ENCODE data around the gene SRPX.

Gene SRPX

GRCh38 chrX:38192007-38192810 is 28.5 kb downstream of the SRPX start:
- no peak overlapping the region for H3K27ac ChIP-seq (ENCODE audit: low read depth, low read length)
- H4K20me1 ChIP-seq (ENCODE audit: low read depth, low read length): no peaks in the 10 kb centered on the region
- H3F3A ChIP-seq (ENCODE audit: insufficient read depth): no peaks in the 10 kb centered on the region
- no peaks in the 10 kb centered on the region for H3K36me3 ChIP-seq (ENCODE audit: low read length)
- H3K9ac ChIP-seq (ENCODE audit: low read length): no peak overlapping the region
- peak overlapping the region; percentile 82 for H2AFZ ChIP-seq (ENCODE audit: low read depth, low read length, severe bottlenecking)
- peak overlapping the region; percentile 29 for H3K4me2 ChIP-seq (ENCODE audit: low read depth, low read length, poor library complexity, severe bottlenecking)
- no peaks in the 10 kb centered on the region for H3K9me3 ChIP-seq (ENCODE audit: insufficient read depth, low read length)
- no peaks in the 10 kb centered on the region for H3K27me3 ChIP-seq (ENCODE audit: low read length)
- no peaks in the 10 kb centered on the region for H3K9me2 ChIP-seq (replicated peaks; ENCODE audit: insufficient read depth, low read length)
- no peak overlapping the region for H3K4me3 ChIP-seq (ENCODE audit: insufficient read depth, low read length, poor library complexity, severe bottlenecking)
- H3K79me2 ChIP-seq (ENCODE audit: insufficient read depth, low read length): no peaks in the 10 kb centered on the region
- TF ChIP-seq EZH2phosphoT487 (conservative IDR thresholded peaks at IDR 0.05; ENCODE audit: low read length) (no peak), CTCF (IDR thresholded peaks at IDR 0.05; ENCODE audit: insufficient read depth, low read length, poor library complexity, severe bottlenecking) (peak; percentile 36)

- TF ChIP-seq EZH2phosphoT487 (conservative IDR thresholded peaks at IDR 0.05; ENCODE audit: low read length) (no peak), CTCF (IDR thresholded peaks at IDR 0.05; ENCODE audit: insufficient read depth, low read length, poor library complexity, severe bottlenecking) (no peak)
- Histone ChIP-seq H3K4me2 (ENCODE audit: low read depth, low read length, poor library complexity, severe bottlenecking) (no peak overlapping the region), H3K9me3 (ENCODE audit: insufficient read depth, low read length) (no peaks in the 10 kb centered on the region), H4K20me1 (ENCODE audit: low read depth, low read length) (no peaks in the 10 kb centered on the region), H3K9me2 (replicated peaks; ENCODE audit: insufficient read depth, low read length) (no peaks in the 10 kb centered on the region), H3K9ac (ENCODE audit: low read length) (no peak overlapping the region), H3K27me3 (ENCODE audit: low read length) (no peaks in the 10 kb centered on the region), H3K27ac (ENCODE audit: low read depth, low read length) (no peak overlapping the region), H3F3A (ENCODE audit: insufficient read depth) (no peaks in the 10 kb centered on the region), H3K36me3 (ENCODE audit: low read length) (no peaks in the 10 kb centered on the region), H2AFZ (ENCODE audit: low read depth, low read length, severe bottlenecking) (no peak overlapping the region), H3K4me3 (ENCODE audit: insufficient read depth, low read length, poor library complexity, severe bottlenecking) (no peak overlapping the region), H3K79me2 (ENCODE audit: insufficient read depth, low read length) (no peaks in the 10 kb centered on the region)
Measured at GRCh38 chrX:38189431-38190250, 31.0 kb downstream of the SRPX start.

- H3K9me2 ChIP-seq (replicated peaks; ENCODE audit: insufficient read depth, low read length): no peaks in the 10 kb centered on the region
- H2AFZ ChIP-seq (ENCODE audit: low read depth, low read length, severe bottlenecking): no peak overlapping the region
- H3K36me3 ChIP-seq (ENCODE audit: low read length): no peaks in the 10 kb centered on the region
- no peaks in the 10 kb centered on the region for H4K20me1 ChIP-seq (ENCODE audit: low read depth, low read length)
- TF ChIP-seq EZH2phosphoT487 (conservative IDR thresholded peaks at IDR 0.05; ENCODE audit: low read length): no peak
- no peaks in the 10 kb centered on the region for H3K9me3 ChIP-seq (ENCODE audit: insufficient read depth, low read length)
- H3K79me2 ChIP-seq (ENCODE audit: insufficient read depth, low read length): no peaks in the 10 kb centered on the region
- no peaks in the 10 kb centered on the region for H3K27me3 ChIP-seq (ENCODE audit: low read length)
- no peak overlapping the region for H3K27ac ChIP-seq (ENCODE audit: low read depth, low read length)
- H3K4me3 ChIP-seq (ENCODE audit: insufficient read depth, low read length, poor library complexity, severe bottlenecking): no peak overlapping the region
- H3K9ac ChIP-seq (ENCODE audit: low read length): no peak overlapping the region
- no peaks in the 10 kb centered on the region for H3F3A ChIP-seq (ENCODE audit: insufficient read depth)
- H3K4me2 ChIP-seq (ENCODE audit: low read depth, low read length, poor library complexity, severe bottlenecking): no peak overlapping the region
Measured at GRCh38 chrX:38183596-38183995, 37.1 kb downstream of the SRPX start.
